GM18502 (cell line): ENCODE data around the gene FMNL1.

ENCODE experiments used
- ATAC-seq: cut with Tn5 transposase; IDR thresholded peaks from one replicate; pipeline ENCODE4 v1.9.1; 2021; ENCODE audit warnings: mild to moderate bottlenecking; ENCODE audit not compliant: unreplicated experiment, poor library complexity

Gene FMNL1

GRCh38 chr17:45222996-45223538 lies 1.4 kb downstream of the FMNL1 start:
- no peak for ATAC-seq

GRCh38 chr17:45223539-45224528 lies 2.1 kb downstream of the FMNL1 start:
- no peak for ATAC-seq

DNA sequence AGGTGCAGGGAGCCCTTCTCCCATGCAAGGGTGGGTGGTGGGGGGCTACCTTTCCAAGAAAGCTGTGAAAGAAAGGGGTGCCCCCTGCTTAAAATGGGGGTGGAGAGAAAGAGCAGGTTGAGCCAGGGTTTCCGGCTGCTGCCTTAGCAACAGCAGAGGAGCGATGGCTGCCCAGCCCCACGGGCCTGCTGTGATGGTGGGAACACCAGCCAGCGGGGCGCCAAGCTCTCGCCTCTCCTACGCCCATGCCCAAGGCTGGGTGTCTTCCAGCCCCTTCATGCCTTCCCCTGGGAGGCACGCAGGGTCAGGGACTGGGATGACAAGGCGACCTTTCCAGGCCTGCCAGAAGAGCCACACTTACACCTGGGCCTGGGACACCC lies 3.0 kb downstream of the FMNL1 start:
- ATAC-seq = no peak

DNA sequence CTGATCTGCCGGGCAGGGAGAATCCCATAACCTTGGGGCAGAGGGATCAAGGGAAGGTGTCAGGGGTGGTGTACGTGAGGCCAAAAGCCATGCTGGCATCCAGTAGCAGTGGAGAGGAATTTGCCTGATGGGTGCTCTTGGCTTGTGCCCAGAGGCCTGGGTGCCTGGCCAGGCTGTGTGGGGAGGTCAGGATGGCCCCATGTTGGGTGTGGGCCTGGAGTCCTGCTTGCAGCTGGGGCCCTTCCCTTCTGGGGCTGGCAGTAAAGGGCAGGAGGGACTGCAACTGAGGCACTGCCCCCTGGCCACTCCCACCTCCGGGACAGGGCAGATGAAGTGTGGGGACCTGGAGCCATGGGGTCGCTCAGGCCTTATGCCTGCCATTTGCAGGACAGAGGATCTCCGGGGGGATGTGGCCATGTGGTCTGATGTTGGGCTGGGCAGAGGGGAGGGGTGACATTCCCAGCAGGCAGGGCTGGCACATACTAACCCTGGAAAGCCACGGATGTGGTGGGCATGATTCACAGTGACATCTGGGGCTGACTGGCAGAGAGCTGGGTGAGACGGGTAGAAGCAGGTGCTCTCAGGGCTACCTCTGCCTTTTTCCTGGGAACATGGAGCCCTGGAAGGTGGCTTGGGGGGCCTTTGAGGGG lies 3.5 kb downstream of the FMNL1 start:
- ATAC-seq = no peak

DNA sequence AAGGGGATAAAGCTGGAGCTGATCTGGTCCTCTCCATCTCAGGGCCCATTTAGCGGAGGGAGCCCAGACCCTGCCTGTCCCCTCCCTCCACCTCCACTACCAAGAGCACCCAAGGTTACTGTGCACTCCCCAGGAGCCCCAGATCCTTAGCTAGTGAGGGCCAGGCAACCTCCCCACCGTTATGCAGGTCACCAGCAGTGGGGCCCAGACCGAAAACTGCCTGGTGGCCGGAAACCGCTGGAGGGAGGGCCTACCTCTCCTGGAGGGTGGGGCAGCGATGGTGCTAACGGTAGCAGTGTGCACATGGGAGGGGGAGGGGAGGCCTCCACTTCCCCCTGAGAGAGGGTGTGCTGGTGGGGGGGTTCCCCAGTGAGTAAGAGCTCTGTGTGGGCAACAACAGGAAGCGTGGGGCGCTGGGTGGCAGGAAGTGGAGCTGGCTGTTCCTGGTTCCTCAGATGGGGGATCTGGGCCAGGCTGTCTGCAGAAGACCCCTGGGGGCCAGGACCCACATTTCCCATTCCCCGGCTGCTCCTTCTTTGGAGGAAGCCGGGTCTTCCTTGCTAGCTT lies 4.4 kb downstream of the FMNL1 start:
- ATAC-seq = peak; percentile 44

- ATAC-seq = no peak
Observed at GRCh38 chr17:45226576-45226975, 4.9 kb downstream of the FMNL1 start.

- no peak for ATAC-seq
Observed at GRCh38 chr17:45227101-45227925, 5.6 kb downstream of the FMNL1 start.

GRCh38 chr17:45227926-45228762 lies 6.5 kb downstream of the FMNL1 start:
- no peak for ATAC-seq

DNA sequence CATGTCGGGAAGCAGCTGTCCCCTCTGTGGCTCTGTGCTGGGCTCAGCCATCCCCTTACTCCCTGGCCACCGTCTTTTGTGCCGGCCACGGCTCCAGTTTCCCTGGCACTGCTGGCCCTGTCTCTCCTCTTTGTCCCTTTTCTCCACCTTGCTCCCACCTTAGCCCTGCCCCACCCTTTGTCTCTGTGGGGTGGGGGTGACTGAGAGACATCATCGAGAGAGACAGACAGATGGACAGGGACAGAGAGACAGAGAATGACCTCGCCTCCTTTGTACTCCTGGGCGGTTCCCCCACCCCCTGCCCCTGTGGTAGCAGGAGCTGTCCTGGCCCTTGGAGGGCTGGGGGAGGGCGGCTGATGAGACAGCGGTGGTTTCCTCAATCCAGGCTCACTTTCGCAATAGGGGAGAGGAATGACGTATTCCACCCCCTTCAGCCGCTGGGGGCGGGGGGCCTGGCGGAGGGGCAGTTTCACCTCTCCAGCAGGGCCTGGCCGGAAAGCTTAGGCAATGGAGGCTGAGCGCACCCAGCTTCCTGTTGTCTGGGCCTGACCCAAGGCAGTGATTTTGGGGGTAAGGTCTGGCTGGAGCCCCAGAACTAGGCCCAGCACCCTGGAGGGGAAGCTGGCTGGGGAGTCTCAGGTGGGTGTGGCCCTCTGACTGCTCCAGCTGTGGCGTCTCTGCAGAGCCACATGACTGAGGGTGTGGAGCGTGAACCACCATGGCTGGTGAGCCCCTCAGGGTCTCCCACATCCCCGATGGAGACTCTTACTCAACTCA lies 7.3 kb downstream of the FMNL1 start:
- peak; percentile 43 for ATAC-seq

- no peak for ATAC-seq
Observed at GRCh38 chr17:45229681-45230409, 8.2 kb downstream of the FMNL1 start.

DNA sequence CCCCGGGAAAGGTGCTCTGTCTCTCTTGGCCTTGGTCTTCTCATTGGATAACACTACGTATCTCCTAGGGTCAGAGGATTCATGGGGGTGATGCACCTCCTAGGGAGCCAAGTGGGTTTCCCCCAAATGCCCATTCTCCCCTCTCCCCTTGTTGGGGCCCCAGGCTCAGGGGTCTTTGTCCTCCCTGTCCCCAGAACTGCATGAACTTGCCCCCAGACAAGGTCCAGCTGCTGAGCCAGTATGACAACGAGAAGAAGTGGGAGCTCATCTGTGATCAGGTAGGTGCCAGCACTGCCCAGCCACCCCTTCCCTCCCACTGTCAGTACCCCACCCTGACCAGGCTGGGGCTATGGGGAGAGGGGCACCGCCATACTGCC lies 8.7 kb downstream of the FMNL1 start:
- no peak for ATAC-seq

- no peak for ATAC-seq
Observed at GRCh38 chr17:45230787-45231480, 9.2 kb downstream of the FMNL1 start.

GRCh38 chr17:45231481-45232116 lies 9.9 kb downstream of the FMNL1 start:
- no peak for ATAC-seq

DNA sequence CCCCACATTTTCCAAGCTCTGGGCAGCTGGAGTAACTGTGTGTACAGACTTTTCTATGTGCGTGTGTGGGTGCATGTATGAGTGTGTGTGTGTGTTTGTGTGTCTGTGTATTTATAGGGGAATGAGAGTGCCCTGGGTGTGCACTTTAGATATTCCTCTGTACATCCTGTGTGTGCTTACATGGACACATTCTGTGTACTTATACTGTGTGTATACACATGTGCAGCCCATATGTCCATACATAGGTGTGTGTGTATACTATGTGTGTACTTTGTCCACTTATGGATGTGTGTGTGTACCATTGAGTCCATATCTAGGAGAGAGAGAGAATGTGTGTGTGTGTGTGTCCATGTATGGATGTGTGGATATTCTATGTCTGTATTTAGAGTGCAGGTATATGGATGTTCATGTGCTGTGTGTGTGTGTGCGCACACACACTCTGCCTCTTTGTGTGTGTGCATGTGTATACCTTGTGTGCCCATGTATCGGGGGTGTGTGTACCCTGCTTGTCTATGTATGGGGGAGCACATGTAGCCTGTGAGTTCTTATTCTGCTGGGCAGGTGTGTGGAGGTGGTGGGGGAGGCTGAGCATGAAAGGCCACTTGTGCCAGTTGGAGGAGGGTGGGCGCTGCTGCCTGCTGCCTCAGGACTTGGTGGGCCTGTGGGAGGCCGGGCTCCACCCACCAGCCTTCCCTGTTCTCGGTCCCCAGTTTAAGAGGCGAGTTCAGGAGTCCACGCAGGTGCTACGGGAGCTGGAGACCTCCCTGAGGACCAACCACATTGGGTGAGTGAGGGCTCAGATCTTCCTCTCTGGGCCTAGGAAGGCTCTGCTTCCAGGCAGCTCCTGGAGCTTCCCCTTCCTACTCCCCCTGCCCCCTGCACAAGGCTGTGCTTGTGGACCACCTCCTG lies 11.1 kb downstream of the FMNL1 start:
- no peak for ATAC-seq

DNA sequence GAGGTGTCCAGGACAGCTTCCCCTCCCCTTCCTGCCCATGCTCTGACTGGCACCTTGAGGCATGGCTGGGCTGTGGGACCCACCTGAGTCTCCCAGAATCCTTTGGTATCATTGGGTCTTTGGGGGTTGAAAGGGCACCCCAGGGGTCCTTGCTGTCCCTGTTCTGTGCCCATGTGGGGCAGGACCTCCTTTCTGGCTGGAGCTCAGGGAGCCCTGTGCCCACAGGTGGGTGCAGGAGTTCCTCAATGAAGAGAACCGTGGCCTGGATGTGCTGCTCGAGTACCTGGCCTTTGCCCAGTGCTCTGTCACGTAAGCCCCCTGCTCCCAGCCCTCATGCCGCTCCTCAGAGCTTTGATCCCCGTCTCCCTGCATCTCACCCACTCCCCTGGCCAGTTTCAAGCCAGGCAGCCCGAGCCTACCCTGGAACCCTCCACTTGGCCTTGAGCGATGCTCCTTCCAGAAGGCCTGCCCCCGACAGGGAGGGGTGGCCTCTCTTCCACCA lies 11.8 kb downstream of the FMNL1 start:
- no peak for ATAC-seq
